HG02610 (cell line): ENCODE data around the gene CRHR2.
"Not testable (repeated sequence)": the region's sequence is repeated elsewhere in the genome, so short reads cannot be mapped to it uniquely, and the experiment has no call there.

ENCODE experiments used
- ATAC-seq: cut with Tn5 transposase; IDR thresholded peaks from one replicate; pipeline ENCODE4 v1.9.1; 2021; ENCODE audit warnings: mild to moderate bottlenecking, moderate library complexity; ENCODE audit not compliant: unreplicated experiment

Gene CRHR2

GRCh38 chr7:30656006-30656957 is 26.0 kb downstream of the CRHR2 start:
- no peak for ATAC-seq

GRCh38 chr7:30655096-30655970 is 26.9 kb downstream of the CRHR2 start:
- ATAC-seq = no peak

- no peak for ATAC-seq
Observed at GRCh38 chr7:30654296-30655090, 27.8 kb downstream of the CRHR2 start.

- no peak for ATAC-seq
Observed at GRCh38 chr7:30652698-30653641, 29.3 kb downstream of the CRHR2 start.

GRCh38 chr7:30652132-30652531 is 30.1 kb downstream of the CRHR2 start:
- ATAC-seq = no peak

GRCh38 chr7:30650421-30650808 is 31.8 kb downstream of the CRHR2 start:
- ATAC-seq = no peak

GRCh38 chr7:30649717-30650420 is 32.4 kb downstream of the CRHR2 start:
- no peak for ATAC-seq

GRCh38 chr7:30648744-30649540 is 33.3 kb downstream of the CRHR2 start:
- no peak for ATAC-seq

DNA sequence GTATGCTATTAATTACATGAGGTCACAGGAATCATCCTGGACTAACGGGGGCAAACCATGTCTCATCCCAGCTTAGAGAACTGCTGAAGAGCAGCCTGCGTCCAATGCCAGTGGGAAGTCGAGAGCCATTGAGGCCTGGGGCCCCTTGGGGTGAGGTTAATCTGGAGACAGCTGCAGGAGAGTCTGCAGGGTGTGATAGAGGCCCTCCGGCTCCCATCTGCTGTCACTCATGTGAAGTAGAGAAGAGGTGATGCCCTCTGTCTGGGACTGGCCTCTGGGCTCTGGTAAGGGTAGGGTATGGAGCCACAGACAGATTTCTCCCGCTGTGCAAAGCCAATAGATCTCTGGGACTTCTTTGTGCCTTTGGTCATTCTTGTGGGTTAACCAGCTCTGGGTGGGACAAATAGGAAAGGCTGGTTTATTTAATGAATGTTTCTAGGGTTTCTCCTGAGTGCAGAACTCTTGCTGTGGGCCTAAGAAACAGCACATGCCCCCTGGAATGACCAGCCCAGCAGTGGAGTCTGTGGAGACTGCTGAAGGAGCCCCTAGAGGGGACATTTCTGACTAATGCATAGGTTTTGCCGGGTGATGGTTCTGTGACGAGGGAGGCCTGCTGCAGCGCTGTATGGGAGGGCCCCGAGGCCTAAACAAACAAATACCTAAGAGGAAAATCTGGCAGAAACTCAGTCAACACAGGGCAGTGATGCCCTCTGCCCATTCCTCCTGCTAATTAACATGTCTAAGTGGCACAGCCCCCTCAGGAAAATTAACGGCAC is 34.5 kb downstream of the CRHR2 start:
- no peak for ATAC-seq

- no peak for ATAC-seq
Observed at GRCh38 chr7:30646154-30646553, 36.1 kb downstream of the CRHR2 start.

DNA sequence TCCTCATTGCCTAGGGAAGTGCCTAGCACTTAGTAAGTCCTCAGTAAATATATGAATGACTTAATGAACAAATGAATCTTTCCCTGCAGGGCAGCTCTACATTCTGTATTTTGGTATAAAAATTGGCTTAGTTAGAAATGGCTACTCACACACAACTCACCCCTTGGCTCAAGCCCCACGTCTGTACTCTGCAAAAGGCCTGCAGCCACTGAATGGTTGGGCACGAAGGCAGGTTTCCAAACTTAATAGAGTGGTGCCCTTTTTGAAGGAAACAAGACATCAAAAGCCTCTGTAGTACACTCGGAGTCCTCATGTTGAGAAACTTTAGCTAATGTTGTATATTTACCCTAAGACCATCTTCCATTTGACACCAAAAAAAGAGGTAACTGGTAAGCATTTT is 36.6 kb downstream of the CRHR2 start:
- ATAC-seq = no peak

DNA sequence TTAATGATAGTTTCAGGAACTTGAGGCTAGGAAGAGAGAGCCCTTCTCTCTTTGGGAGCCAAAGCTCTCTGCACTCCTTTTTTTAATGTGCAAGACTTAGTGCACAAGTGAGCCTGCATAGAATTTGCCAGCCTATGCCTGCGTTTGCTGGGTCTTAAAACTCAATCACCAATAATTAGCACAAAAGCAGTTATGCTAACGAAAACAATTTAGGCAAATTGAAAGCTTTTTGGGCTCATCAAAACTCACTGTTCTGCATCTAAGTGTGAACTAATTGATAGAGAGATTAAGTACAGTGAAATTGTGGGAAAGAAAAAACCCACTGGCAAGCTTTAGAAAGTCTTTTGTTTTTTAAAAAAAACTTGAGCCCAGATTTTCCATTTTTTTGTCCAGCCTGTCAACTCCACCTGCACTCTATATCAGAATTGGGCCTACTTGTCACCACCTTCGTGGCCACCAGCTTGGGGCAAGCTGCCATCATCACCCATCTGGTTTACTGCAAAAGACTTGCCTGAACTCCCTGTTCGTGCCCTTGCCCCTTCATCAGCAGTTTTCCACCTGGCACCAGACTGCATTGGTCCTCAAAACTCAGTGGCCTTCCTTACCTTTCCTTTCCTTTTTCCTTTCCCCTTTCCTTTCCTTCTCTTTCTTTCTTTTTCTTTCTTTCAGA is 37.8 kb downstream of the CRHR2 start:
- no peak for ATAC-seq

- ATAC-seq = no peak
Observed at GRCh38 chr7:30642789-30643188, 39.5 kb downstream of the CRHR2 start.

- not testable (repeated sequence) for ATAC-seq
Observed at GRCh38 chr7:30642322-30642721, 39.9 kb downstream of the CRHR2 start.

- no peak for ATAC-seq
Observed at GRCh38 chr7:30635798-30636197, 46.5 kb downstream of the CRHR2 start.

DNA sequence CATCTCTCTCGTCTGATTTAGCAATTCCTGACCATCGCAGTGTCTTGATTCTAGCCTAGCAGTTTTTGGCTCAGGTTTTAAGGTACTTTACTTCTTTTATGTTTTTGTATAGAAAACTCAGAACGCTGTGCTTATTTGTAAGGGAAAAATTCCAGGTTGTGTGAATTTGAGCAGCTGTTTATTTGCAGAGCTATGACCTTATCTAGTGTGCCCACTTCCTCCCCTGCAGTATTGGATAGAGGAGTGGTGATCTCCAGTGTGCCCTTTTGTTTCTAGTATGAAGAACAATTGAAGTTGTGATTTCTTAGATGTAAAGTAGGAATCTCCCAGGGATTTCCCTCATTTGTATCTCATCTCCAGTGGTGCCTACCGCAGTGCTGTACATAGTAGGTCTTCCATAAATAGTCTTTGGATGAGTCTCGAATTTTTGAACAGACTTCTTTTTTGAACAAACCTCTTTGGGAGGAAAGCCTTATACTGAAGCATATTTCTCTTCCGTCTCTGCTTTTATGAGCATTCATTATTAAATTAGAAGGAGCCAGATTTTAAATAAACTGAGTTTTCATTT is 47.5 kb downstream of the CRHR2 start:
- no peak for ATAC-seq

DNA sequence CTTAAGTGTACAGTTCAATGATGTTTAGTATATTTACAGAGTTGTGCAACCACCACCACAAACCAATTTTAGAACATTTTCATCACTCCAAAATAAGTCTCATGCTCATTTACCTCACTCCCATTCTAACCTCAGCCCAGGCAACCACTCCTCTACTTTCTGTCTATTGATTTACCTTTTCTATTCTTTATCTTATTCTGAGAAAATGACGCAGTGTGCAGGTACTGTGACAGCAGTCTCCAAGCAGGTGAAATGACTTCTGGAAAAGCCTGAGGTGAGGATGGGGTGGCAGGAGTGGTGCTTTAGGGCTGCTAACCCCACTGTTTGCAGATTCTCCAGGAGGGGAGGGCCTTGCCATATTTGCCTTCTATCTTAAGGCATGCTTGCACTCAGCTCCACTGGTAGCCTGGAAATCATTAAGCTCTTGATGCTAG is 48.0 kb downstream of the CRHR2 start:
- no peak for ATAC-seq
